Measurements from ENCODE around the gene CDHR4.

GRCh38 chr3:49844464-49845183, 45.0 kb upstream of the CDHR4 start:
- TF ChIP-seq POLR2AphosphoS5 (IDR thresholded peaks at IDR 0.05; ENCODE audit: insufficient read depth in 1 of 2, low read depth in 1 of 2) (no peak), CTCF (IDR thresholded peaks at IDR 0.05) (no peak)

Data from vagina (tissue), 2 donors.